Activated CD4-positive, alpha-beta T cell treated with anti-CD3 and anti-CD28 coated beads, Interleukin-2, Interleukin-4, amounts not matched to agents 100 ng/mL and 50 ng/mL, durations not matched to agents 16 hours and 8 hours (primary cell): Measurements from ENCODE around the gene SALL4.
"Not testable (repeated sequence)": the region's sequence is repeated elsewhere in the genome, so short reads cannot be mapped to it uniquely, and the experiment has no call there.

Source experiments
- DNase-seq: peaks from one replicate; pipeline ENCODE4 v3.0.0-alpha.2; 2020; ENCODE audit warnings: low spot score

SALL4 gene

DNA sequence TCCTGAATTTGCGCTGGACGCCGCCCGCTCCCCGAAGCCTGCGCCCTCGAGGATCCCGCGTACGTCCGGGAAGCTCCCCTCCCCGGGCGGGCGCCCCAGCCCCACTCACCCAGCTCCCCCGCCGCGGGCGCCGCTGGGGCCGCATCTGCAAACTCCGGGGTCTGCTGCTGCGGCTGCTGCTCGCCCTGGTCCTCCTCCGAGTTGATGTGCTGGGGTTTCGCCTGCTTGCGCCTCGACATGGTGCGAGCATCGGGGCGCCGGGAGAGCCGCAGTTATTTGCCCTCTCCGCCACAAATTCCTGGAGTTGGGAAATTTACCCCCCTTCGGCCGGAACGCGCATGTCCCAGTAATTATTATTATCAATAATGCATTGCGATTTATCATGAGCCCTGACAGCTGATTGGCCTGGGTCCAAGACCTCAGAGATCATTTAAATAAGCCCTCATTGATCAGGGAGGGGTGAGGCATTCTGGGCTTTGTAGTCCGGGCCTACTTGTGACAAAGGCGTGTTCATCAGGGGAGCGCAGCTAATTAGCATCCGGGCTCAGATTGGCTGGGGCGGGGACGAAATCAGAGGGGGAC is at the start of gene SALL4:
SALL4 (minus strand) TSS at position 352 of the 582 bp plus-strand sequence; CDS start at position 239, 113 bp downstream.
- DNase-seq: no peak

DNA sequence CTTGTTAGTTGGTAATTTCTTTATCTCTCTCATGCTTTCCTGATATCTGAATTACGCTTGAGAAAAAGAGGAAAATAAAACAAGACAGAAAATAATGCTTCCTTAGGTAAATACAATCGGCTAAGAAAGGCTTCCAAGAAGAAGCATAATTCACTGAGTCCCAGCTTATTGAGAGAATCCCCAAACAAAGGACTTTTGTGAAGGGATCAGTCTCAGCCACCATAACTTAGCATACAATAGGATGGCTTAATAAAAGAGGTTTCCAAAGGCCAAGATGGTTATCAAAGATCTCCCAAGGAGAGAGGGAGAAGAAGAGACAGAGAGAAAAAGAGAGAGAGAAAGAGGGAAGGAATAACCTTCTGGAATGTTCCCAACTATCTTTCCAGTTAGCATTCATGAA is 46.0 kb upstream of the SALL4 start:
- DNase-seq: no peak

DNA sequence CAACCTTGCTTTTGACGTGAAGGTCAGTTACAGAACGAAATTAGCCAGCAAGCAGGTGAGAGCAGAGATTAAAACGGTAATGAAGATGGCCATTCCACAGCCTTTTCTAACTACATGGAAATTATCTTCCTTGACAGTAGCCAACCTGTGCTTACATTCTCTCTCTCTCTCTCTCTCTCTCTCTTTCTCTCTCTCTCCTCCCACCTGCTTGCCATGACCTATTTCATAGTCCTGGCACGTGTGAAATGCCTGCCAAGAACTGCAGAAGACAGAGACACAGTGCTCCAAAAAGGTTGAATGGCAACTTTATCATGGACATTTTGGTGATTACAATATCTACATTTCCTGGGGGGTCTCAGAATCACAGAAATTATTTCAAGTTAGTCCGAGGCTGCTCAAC is 38.5 kb upstream of the SALL4 start:
- DNase-seq: no peak

DNA sequence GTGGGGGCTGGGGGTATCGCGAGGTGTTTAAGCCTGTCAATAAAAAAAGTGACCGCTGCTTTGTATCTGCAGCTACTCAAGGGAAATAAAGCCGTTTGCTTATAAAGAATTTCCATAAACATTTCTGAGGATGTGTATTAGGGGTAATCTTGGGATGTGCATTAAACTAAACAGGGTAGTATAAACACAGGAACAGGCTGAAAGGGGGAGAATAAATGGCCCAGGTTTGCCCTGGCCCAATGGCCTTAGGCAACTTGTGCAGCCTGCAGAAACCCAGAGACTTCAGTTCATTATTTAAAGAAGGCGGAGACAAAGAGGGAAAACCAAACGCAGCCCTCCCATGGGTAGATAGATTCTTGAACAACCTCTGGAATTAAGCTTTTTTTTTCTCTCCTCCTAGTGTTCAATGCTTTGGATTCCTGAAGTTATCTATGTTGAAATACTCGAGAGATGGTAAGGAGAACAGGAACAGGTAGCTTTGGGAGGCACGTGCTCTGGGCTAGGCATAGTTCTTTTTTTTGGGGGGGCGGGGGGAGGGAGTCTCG is 35.6 kb upstream of the SALL4 start:
- no peak for DNase-seq

DNA sequence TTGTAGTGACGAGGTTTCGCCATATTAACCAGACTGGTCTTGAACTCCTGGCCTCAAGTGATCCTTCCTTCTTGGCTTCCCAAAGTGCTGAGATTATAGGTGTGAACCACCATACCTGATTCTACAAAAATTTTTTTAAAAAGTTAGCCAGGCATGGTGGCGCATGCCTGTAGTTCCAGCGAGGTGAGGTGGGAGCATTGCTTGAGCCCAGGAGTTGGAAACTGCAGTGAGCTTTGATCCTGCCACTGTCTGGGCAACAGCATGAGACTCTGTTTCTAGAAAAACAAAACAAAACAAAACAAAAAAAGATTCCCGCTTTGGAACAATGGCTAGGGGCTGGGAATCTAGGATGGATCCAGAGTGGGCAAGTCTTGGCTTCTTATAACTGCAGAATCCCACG is 35.1 kb upstream of the SALL4 start:
- no peak for DNase-seq

DNA sequence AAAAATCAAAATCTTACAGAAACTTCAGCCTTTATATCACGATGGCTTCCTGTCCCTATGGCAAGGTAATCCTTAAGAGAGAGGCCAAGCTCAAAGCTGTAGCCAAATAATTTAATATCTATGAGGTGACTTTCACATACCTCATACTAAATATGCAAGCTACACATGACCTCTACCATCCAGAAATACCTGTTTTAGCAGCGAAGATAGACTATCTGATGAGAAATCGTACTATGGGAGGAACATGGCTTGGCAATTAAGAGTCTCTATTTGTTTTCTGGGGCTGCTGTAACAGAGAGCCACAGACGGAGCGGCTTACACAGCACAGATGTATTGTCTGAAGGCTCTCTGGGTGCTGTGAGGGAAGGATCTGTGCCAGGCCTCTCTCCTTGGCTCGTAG is 31.0 kb upstream of the SALL4 start:
- DNase-seq: no peak

DNA sequence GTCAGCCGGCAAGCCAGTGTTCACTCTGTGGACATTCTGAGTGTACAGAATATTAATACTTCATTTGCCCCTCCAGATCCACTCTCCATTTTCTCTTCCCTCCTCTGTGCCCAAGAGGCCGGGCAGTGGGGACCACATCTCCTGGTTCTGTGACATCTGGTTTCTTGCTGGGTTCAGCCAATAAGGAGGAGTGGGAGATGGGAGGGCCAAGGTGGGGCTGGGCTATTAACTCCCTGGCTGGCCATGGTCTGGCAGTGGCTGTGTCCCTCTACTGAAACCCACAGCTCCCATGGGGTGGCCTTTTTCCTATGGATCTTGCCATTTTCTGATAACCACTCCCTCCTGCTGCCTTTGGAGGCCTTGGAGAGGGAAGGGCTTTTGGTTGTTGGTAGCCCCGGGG is 30.0 kb upstream of the SALL4 start:
- DNase-seq: no peak

DNA sequence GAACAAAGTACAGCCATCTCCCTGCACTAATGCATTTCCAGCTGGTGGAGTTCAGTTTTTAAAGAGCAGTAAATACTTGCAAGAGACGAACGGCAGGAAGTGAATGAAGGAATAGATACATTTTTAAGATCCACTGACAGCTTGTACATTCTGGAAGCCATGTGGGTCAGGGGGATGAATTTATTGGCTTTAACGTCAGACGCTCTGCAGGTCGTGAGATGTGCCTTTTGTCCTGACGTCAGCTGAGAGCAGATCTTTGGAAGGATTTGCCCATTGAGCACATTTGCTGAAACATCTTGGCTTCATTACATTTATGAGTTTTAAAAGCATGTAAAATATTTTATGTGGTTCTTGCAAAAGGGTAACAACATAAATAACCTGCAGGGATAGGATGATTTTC is 29.5 kb upstream of the SALL4 start:
- DNase-seq: no peak

DNA sequence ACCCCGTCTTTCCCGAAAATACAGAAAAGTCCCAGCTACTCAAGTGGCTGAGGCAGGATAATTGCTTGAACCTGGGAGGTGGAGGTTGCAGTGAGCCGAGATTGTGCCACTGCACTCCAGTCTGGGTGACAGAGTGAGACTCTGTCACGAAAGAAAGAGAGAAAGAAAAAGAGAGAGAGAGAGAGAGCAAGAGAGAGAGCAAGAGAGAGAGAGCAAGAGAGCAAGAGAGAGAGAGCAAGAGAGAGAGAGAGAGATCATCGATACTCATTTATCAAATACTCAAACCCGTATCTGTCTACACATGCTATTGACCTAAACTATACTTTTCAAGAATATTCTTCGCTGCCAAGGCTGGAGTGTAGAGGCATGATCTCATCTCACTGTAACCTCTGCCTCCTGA is 28.2 kb upstream of the SALL4 start:
- DNase-seq: no peak

DNA sequence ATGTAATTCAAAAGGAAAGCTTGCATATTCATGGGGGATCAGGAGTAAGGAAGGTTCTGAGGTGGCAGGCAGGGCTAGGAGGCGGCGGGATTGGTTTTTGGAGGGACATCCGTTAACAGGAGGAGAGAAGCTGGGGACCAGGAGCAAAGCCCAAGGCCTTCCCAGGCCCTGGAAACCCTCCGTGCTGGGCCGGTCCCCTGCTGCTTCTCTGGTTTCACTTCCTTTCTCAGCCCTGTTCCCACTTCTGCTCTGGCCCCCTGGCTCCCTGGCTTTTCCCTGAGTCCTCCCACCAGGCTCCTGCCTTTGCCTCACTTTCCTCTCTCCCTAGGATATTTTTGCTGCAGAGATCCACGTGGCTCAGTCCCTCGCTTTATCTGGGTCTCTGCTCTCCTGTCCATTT is 26.4 kb upstream of the SALL4 start:
- DNase-seq: no peak

DNA sequence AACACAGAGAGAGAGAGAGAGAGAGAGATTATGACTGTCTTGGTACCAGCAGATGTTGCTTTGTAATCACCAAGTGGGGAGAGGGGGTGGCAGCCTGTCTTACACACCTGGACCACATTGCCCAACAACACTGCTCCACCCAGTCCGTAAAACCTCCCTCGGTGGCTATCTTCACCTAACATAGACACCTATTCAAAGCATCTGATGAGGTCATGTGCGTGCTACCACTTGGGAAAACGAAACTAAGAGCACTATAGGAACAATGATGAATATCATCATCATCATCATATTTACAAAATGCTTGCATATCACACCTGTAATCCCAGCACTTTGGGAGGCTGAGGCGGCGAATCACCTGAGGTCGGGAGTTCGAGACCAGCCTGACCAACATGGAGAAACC is 24.1 kb upstream of the SALL4 start:
- DNase-seq: no peak

DNA sequence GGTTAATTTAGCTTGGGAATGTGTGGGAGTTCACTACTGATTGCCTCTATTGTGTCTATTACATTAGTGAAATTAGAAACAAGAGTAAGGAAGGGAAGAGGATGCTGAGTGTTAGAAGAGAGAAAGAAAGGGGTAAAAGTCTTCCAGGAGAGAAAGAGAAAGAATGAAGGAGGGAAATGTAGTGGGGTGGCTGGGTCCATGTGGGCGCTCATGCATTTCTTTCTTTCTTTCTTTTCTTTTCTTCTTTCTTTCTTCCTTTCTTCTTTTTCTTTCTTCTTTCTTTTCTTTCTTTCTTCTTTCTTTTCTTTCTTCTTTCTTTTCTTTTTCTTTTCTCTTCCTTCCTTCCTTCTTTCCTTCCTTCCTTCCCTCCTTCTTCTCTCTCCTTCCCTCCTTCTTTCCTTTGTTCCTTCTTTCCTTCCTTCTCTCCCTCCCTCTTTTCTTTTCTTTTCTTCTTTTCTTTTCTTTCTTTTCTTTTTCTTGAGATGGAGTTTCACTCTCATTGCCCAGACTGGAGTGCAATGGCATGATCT is 16.2 kb upstream of the SALL4 start:
- DNase-seq: no peak

DNA sequence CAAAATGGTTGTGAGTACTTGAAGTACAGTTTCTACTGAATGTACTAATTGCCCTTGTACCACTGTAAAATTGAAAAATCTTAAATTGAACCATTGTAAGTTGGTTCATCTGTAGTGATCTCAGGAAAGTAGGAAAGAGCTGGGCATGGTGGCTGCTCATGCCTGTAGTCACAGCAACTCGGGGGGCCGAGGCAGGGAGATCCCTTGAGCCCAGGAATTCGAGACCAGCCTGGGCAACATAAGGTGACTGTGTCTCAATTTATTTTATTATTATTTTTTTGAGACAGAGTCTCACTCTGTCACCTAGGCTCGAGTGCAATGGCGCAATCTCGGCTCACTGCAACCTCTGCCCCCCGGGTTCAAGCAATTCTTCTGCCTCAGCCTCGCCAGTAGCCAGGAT is 14.5 kb upstream of the SALL4 start:
- not testable (repeated sequence) for DNase-seq

DNA sequence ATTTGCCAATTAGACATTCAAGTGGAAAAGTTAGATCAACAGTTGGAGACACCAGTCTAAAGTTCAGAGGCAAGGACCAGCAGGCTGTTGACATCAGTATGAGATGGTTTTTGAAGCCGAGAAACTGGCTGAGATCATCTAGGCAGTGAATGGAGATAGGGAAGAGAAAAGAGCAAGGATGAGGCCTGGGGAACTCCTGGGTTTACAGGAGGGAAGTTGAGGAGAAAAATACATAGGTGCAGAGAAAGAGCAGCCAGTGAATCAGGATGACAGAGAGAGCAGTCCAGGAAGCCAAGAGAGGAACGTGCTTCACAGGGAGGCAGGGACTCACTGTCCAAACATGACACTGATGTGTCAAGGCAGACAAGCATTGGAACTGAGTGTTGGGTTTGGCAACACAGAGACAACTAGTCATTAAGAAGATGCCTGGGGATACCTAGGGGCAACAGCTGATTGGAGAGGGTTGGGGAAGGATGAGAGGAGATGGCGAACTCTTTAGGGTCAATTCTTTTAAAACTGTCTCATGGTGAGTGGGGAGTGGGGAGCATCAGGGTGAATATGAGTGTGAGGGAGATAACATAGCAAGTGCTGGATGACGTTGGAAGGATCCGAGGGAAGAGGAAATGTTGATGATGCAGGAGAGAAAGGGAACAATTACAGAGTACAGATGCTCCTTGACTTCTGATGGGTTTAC is 13.2 kb upstream of the SALL4 start:
- DNase-seq: no peak

DNA sequence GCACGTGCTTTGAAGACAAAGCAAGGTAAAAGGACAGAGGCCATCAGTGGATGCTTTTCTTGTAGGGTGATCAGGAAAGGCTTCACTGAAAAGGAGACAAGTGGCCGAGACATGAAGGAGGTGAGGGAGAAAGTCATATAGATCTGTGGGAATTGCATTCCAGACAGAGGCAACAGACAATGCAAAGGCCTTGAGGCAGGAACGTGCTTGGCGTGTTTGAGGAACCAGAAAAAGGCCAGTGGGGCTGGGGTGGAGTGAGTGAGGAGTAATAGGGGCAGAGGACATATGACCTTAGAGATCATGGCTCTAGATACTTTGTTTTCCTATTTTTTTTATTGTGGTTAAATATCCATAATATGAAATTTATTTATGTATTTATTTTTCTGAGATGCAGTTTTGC is 10.5 kb upstream of the SALL4 start:
- no peak for DNase-seq

DNA sequence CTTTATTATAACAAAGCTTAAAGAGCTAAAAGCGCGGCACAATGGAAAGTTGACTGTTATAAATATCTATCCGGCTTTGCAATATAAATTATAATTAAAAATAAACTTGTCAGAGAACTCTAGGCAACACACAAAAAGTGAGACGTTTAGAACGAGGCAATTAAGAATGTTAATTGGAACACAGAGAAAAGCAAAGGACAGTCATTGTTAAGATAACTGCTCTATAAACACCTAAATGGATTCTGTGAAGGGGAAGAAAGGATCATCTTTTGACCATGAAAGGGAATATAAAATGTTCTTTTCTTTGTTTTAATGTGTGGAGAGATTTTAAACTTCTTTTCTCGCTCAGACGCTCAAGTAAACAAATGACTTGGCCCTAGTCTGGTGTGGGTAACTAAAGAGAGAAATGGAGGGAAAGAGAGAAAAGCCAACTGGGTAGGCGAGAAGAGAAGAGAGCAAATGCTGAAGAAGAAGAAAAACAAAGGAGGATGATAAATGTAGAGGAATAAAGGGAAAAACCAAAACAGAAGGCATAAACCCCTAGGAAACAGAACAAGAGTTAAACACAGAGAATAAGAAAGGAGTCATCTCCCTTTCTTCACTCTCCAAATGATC is 9.3 kb upstream of the SALL4 start:
- no peak for DNase-seq

DNA sequence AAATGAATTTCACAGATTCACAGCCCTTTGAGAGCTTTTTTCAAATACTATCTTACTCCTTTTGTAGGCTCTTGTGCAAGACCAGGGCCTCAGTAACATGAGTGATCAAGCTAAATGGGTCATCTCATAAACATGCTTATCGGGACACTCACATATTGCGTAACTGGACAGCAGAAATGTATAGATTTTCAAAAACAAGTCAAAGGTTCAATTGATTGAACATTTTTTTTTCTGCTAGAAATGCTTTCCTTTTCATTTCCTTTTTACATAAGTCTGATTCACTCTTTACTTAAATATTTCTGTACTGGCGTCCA is 8.7 kb upstream of the SALL4 start:
- DNase-seq: no peak

DNA sequence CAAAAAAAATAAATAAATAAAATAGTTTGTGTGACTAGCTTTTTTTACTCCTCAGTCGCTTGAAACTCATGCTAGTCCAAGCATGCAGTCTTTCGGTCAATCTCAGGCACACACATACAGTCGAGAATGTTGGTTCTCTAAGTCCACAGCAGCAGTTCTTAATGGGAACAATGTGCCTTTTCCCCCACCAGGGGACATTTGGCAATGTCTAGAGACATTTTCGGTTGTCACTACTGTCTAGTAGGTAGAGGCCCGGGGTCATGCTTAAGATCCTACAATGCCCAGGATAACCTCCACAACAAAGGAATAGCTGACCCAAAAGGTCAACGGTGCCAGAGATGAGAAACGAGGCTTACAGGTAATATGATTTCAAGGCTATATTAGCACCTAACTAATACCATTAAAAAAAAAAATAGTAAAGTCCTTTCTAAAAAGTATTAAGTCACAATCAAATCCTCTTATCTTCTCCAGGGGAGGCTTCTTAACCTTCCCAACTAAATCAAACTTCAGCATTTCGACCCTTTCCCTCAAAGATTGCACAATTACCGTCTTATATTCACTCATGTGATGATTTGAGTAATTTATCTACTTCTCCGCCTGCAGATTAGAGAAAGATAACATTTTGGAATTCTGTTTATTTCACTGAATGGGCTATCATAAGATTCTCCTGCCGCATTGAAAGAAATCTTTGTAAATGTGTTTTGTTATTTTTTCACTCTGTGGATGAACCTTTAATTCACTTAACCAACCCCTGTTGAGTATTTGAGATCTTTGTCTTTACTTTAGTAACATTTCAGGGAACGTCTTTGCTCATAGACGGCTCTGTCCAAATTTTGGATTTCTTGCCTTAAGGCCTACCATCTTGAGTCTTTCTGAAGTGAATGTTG is 8.1 kb upstream of the SALL4 start:
- no peak for DNase-seq

DNA sequence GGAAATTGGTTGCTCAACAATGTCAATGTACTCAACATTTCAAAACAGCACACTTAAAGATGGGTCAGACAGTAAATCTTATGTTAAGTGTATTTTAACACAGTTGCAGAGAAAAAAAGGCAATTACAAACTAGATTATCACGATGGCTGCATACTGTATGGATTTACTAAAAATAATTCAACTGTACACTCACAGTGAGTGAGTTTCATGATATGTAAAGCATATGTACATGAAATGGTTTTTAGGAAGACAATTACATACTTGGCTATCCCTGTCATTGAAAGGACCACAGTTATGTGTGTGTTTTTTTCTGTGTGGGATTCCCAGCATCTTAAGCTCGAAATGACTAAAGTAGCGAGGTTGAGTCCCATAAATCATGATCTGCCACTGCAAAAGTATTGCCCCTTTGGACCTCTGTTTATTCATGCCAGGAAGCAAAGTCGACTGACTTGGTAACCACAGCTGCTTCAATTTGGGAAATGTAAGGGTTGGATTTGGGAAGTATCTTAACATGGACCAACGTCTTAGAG is 5.5 kb upstream of the SALL4 start:
- no peak for DNase-seq

DNA sequence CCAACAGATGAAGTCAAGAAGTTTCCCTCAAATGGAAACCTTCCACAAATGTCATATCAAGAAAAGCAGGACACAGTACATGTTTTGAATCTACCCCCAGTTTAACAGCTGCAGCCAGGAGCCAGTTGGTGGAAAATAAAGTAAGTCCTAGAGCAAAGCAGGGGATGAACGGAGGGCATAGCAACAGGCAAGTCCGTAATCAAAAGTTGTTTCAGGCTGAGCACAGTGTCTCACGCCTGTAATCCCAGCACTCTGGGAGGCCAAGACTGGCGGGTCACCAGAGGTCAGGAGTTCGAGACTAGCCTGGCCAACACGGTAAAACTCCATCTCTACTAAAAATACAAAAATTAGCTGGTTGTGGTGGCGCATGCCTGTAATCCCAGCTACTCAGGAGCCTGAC is 2.4 kb upstream of the SALL4 start:
- DNase-seq: no peak

DNA sequence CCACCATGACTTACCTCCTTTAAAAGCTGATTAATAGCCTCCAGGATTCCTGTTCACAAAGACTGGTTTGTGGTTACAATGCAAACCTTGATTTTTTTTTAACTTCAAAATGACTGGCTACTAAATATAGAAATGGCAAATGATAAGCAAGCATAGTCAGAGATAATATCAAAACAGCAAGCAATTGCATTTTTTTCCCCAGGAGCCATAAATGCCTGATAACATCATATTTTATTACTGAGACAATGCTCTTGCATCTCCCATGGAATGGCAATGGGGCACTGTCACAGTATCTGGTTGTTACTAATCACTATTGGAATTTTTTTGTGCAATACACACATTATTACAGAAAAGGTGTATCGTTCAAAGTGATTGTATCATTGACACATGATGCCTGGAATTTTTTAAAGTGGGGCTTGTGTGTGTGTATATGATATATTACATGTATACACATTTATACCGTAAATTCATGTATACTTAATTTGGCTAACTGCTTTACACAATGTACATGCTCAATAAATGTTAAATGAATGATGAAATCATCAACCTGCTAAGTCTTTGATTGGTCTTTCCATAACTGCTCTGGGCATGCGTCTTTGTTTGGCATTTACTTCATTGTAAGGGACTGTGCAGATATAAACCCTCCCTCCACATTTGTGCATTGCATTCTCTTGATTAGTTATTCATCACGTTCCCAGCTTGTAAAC is 980 bp upstream of the SALL4 start:
- no peak for DNase-seq

DNA sequence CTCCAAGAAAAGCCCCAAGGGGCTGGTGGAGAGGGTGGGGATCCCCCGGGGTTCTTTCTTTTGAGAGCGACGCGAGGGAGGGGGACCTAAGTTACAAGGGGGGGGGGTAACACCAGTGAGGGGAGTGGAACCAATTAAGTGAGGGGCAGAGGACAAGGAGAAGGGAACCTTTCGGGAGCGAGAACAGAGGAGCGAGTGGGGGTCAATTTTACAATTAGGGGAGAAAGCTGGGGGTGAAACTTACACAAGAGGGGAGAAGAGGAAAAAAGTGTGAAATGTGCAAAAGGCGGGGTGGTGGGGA is 548 bp downstream of the SALL4 start:
- DNase-seq: no peak
